GM15510 (cell line): Measurements from ENCODE around the gene BLOC1S6.

Experiments
- POLR2A ChIP-seq: IDR thresholded peaks from 3 replicates; pipeline ENCODE4 v1.6.1; 2011; ENCODE audit warnings: borderline replicate concordance; ENCODE audit not compliant: insufficient read length; ENCODE audit errors: extremely low read depth

The BLOC1S6 gene

DNA sequence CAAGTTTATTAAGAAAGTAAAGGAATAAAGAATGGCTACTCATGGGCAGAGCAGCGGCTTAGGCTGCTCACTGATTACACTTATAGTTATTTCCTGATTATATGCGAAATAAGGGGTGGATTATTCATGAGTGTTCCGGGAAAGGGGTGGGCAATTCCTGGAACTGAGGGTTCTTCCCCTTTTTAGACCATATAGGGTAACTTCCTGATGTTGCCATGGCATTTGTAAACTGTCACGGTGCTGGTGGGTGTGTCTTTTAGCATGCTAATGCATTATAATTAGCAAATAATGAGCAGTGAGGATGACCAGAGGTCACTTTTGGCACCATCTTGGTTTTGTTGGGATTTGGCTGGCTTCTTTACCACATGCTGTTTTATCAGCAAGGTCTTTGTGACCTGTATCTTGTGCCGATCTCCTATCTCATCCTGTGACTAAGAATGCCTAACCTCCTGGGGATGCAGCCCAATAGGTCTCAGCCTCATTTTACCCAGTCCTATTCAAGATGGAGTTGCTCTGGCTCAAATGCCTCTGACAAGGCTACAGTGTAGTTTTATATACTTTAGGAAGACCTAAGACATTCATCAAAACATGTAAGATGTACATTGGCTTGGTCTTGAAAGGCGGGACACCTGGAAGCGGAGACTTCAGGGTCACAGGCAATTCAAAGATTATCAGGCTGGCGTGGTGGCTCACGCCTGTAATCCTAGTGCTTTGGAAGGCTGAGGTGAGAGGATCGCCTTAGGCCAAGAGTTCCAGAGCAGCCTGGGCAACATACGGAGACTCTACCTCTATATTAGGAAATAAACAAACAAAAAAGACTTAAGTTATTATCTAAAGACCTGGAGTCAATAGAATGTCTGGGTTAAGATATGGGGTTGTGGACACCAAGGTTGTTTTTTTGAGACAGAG lies 3.2 kb upstream of the BLOC1S6 start:
- TF ChIP-seq POLR2A: no peak

DNA sequence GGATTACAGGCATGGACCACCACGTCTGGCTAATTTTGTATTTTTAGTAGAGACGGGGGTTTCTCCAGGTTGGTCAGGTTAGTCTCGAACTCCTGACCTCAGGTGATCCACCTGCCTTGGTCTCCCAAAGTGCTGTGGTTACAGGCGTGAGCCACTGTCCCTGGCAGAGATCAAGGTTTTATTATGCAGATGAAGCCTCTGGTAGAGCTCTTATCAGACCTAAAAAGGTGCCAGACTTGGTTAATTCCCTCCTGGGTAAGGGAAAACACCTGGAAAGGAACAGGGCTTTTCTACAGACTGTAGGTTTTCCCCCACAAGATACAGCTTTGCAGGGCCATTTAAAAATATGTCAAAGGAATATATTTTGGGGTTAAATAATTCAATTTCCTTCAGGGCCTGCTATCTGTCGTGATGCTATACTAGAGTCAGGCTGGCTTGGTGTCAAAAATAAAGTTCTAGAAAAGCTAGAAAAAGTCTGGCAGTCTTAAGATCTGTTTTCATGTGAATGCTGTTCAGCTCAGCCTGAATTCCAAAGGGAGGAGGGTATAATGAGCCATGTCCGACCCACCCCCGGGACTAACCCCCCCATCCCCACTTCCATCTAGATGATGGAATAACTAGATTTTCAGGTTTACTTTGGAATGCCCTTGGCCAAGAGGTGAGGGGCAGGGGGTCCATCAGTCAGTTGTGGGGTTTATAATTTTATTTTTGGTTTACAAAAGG lies 1.9 kb upstream of the BLOC1S6 start:
- TF ChIP-seq POLR2A: no peak

DNA sequence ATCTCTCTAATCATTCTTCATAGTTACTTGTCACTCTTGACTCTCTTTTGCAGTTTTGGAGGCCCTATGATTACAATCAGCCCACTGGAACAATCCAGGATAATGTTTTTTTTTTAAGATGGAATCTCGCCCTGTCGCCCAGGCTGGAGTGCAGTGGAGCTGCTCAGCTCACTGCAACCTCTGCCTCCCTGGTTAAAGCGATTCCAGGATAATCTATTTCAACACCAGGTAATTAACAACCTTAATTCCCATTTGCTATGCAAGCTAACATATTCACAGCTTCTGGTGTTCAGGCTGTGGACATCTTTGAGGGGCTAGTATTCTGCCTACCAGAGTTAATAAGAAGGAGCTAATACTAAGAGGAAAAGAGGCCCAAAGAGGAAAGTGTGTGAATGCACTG lies 1.1 kb upstream of the BLOC1S6 start:
- no peak for TF ChIP-seq POLR2A

DNA sequence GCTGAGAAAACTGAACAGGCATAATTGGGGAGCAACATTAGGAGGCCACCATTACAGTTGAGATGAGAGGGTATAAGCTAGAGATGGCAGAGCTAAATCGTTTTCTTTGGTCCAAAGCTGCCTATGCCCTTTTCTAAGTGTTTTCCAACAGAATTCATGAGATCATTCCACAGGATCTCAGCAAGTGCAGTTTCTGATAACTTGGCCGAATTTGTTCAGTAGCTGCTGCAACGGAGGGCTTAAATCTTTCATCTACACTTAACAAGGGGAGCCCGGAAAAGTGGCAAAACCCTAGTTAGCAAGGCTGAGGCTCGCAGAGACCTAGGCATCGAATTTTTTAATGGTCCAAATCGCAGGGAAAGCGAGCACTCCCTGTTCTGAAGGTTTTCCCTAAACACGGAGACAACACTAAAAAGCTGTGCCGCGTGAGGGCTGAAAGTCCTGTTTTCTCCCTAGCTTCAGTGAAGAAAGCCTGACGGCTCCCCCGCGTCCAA lies 531 bp upstream of the BLOC1S6 start:
- TF ChIP-seq POLR2A: no peak

DNA sequence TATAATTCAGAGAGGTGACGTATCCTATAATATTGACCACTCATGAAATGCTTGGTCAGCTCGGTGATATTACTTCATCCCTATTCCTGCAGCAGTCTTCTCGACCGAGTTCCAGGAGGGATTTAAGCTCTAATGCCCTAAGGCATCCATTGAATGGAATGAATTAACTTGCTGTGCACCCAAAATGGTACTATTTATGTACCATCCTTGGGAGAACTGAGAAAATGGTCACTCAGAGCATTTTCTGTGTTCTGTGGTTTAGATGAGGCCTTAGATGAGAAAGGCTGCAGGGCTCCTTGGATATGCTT lies 638 bp downstream of the BLOC1S6 start:
- no peak for TF ChIP-seq POLR2A

DNA sequence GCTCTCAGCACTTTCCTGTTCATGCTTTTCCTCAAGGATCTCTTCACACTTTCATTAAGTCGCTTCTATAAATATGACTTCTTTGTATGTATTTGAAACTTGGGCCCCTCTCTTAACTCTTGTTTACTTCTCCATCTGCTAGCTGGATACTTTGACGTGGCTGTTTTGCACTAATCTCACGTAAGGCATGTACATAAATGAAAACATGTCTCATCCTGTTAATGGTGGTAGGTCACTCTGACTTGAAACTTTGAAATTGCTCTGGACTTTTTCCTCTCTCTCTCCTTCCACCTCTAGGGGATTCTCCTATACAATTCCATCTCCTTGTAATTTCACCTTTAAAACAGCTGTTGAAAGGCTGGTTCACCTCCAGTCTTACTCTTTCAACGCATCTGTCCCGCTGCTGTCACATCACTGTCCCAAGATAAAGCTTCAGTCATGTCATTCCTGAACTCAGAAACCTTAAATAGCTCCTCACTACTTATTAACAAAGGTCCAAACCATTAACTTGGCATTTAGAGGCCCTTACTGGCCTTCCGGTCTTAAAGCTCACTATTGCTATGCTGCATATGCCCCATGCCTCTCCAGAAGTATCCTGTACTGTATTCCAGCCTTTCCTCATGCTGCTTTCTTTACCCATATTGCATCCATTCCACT lies 1.2 kb downstream of the BLOC1S6 start:
- no peak for TF ChIP-seq POLR2A

DNA sequence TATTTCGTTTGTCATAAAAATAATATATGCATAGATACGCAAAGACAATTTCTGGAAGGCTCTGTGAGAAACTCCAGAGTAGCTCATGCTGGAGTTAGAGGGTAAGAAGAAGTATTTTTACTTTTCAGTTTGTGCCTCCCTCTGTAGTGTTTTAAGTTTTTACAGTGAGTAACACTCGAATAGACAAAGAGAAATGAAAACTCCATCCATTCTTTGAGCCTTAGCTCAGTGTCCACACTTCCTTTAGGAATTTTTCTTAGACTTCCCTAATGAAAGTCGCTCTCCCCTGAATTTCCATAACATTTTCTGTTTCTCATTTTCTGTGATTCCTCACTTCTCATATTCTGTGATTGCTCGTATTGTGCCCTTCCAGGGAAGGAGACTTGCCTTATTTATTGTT lies 2.1 kb downstream of the BLOC1S6 start:
- no peak for TF ChIP-seq POLR2A

DNA sequence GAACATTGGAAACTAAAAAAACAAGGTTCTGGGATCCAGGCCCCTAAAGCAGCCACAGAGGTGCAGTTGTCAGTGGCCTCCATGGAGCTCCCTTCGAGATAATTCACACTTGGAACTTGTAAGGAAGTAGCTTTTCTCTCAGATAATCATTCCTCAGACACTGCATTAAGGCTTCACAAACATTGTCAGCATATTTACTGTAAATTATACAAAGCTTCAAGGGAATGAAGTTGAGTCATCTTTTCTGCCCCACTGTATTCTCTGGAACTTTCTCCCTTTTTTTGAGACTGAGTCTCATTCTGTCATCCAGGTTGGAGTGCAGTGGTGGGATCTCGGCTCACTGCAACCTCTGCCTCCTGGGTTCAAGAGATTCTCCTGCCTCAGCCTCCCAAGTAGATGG lies 7.1 kb downstream of the BLOC1S6 start:
- TF ChIP-seq POLR2A: no peak

DNA sequence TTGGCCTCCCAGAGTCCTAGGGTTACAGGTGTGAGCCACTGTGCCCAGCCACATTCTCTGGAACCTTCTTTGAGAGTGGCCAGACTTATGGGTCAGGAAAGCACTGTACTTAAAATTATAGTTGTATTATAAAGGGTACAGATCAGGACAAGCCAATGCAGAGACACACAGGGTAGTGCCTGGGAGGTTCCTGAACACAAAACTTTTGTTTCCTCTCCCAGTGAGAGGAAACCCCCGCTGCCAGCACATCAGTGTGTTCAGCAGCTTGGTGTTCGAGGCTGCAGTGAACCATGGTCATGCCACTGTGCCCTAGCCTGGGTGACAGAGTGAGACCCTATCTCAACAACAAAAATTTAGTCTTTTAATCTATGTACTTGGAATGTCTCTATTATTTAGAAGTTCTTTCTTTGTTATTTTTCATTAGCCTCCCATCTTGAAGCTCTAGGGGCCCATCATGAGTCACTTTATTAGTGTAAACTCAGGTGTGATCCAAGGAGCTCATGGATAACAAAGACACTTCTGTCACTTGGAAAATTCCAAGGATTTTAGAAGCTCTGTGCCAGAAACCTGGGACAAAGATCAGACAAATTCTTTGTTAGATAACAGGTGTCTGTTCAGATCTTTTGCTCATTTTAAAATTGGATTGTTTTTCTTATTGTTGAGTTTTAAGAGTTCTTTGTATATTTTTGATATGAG lies 7.8 kb downstream of the BLOC1S6 start:
- TF ChIP-seq POLR2A: no peak

DNA sequence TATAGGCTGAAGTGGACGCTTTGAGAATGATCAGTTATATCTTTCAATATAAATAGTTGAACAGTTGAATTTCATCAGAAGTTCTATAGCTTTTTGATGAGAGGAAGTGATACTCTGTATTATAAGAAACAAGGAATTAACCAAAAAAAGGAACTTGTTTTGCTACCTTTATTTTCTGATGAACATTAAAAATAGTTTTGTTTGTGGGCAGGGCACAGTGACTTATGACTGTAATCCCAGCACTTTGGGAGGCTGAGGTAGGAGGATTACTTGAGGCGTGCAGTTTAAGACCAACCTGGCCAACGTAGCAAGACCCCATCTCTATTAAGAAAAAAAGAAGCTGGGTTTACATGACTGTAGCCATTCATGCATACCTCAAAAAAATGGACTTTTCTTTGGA lies 16.7 kb downstream of the BLOC1S6 start:
- TF ChIP-seq POLR2A: no peak

DNA sequence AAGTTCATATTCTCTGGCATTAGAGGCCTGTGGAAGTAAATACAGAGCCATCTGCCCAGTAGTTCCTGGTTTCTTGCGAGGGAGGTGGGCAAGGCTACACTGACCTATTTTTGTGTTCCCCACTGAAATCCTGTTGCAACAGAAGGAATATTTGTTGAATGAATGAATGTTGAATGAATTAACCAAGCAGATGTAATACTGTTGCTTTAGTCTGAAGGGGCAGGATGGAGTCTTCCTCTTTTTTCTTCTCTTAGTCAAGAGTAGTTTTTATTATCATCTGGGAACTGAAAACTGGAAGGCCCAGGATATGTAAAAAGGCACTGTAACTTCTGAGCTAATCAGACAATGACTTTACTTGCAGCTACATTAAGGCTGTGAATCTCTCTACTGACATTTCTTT lies 17.1 kb downstream of the BLOC1S6 start:
- TF ChIP-seq POLR2A: no peak

DNA sequence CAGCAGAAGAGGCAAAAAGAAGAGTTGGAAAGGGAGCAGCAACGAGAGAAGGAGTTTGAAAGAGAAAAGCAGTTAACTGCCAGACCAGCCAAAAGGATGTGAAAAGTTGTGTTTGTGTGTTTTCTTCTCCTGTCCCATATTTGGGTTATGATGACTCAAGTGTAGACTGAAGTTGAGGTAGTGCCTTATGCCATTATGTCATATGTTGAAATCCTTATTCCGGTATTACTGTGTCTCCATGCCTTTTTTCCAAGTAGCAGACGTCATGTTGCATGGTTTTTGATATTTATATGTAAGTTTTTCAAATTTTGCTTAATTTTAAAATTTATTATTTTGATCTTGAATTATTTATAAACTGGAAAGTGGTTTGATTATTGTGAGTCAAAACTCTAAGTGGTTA lies 19.2 kb downstream of the BLOC1S6 start:
- TF ChIP-seq POLR2A: no peak

DNA sequence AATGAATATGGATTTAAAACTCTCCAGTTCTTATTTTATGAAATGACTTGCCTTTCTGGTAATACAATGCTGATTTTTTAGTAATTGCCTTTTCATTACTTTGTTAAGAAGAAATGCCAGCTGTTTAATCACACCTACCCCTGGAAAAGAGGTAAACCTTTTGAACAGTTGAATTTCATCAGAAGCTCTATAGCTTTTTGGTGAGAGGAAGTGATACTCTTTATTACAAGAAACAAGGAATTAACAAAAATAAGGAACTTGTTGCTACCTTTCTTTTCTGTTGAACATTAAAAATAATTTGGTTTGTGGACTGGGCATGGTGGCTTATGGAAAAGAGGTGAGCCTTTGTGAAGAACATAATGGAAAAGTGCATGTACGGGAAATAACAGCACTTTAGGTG lies 19.7 kb downstream of the BLOC1S6 start:
- no peak for TF ChIP-seq POLR2A

DNA sequence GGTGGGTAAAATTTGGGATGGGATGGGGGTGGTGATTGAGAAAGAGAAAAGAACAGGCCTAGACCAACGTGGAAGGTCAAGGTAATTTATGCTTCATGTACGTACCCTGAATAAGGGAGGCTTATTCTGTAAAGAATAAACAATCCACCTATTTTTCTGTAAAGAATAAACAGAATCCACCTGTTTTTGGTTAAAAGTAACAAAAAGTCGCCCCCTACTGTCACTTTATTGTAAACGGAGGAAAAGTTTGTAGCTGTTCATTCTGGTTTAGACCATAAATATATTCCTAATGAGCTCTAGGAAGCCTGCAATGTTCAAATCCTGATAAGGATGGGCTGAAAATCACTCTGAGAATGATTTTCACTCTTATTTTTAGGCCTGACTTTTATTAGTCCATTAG lies 24.1 kb downstream of the BLOC1S6 start:
- TF ChIP-seq POLR2A: no peak

DNA sequence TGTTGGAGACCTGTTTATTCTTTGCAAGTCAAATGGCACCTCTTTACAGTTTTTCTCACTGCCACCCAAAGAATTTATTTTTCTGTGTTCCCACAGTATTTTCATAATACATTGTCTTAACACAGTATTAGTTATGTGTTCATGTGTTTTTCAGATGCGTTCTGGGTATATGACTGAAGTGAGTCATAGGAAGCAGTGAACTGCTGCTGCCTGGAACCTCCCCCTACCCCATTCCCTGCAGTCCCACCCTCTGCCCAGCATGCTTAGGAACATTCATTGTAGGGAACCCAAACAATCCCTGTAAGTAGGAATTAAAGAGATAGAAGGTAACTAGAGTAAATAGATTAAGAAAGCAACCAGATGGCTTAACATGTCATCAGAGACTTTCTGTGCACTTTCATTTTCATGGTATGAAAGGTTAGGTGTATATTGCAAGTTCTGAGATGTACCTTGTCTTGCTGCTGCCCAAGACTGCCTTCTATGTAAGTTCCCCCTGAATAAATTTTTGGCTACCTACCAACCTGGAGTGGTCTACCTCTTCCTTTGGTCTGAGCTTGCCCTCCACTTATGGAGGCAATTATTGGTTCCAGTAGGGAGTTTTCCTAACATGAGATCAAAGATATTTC lies 25.7 kb downstream of the BLOC1S6 start:
- no peak for TF ChIP-seq POLR2A

DNA sequence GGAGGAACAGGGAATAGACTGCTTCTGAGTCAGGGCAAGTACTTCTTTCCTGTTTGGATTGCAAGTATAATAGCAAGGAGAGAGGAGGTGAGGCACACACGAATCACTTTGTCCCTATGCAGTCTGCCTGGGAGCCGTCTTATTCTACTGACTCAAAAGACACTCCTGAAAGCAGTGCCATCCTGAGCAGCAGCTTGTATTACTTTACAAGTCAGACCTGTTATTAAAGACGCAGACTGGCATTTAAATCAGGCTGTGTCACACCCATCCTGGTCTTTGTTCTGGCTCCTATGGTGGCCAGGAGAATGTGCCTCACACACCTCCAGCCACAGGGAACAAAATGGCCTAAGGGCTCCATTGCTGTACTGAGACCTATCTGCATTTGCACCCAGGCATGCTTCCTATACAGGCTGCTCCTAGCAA lies 29.7 kb downstream of the BLOC1S6 start:
- TF ChIP-seq POLR2A: no peak
